K562 (cell line): Measurements from ENCODE around the gene EPHB6. TPM values are rescaled to one million over a fixed set of nuclear protein-coding genes. Genes with fewer than 3 reads are reported as not detected.
A peak's percentile ranks its signal among the peaks of the same experiment; 100 is the strongest.

Experiments
- ATAC-seq: fragments of 200-7000 bp; cut with Tn5 transposase; 3 replicates; pipeline ENCODE4 v1.9.1; 2020; ENCODE audit warnings: moderate library complexity
- BruUV-seq: library from RNA; stranded (reverse); fragments of 400-500 nt; replicated peaks from 2 replicates; lab custom pipeline; 2021; lab: Mats Ljungman, UMichigan
- CTCF ChIA-PET: fragments of 300-600 bp; formaldehyde crosslinking; extraction: SDS; loops from one replicate; lab custom pipeline; 2021; ENCODE audit warnings: low intra/inter-chr PET ratio; lab: Yijun Ruan, JAX
- POLR2A ChIA-PET: fragments of 300-600, 350-650 bp; sonication (Branson Sonifier 250); formaldehyde crosslinking; extraction: SDS; loops from one replicate; lab custom pipeline; 2021; ENCODE audit warnings: antibody characterized with exemption, inconsistent platforms; lab: Yijun Ruan, JAX
- DNase-seq, 4 experiments: peaks; one replicate each; pipeline versions ENCODE4 v3.0.0 to v3.0.0-alpha.2; 2011 to 2018; ENCODE audit warnings: low spot score in 3 of 4, mixed read lengths in 3 of 4; ENCODE audit errors: extremely low read depth in 1 of 4
- FAIRE-seq: peaks from 2 replicates; lab custom pipeline; 2011; peaks lifted over from hg19 to GRCh38; lab: Jason Lieb, UNC
- H2AFZ ChIP-seq: 2 replicates; pipeline ENCODE4 v1.6.0; 2011; ENCODE audit warnings: low read depth, low read length, control low read depth, inconsistent platforms
- H3K27ac ChIP-seq: fragments of 200-600 bp; 3 replicates; pipeline ENCODE4 v1.8.0; 2011; ENCODE audit warnings: low read depth, mild to moderate bottlenecking, control low read depth, inconsistent platforms, low read length, moderate library complexity, mixed read lengths; ENCODE audit errors: extremely low read depth
- H3K27me3 ChIP-seq, 2 experiments: fragments of 300-600 bp in 1 of 2; 2 replicates in 1 of 2; 3 replicates in 1 of 2; pipeline versions ENCODE4 v1.6.0 to v1.8.0; 2011; ENCODE audit warnings: inconsistent platforms in 2 of 2, low read length in 2 of 2, mild to moderate bottlenecking in 1 of 2, mixed read lengths in 1 of 2, moderate library complexity in 1 of 2; ENCODE audit not compliant: control insufficient read depth in 2 of 2, insufficient read depth in 2 of 2
- H3K36me3 ChIP-seq: fragments of 300-600 bp; 3 replicates; pipeline ENCODE4 v1.8.0; 2011; ENCODE audit warnings: mild to moderate bottlenecking, low read length, inconsistent platforms; ENCODE audit not compliant: control insufficient read depth, insufficient read depth
- H3K4me1 ChIP-seq, 2 experiments: fragments of 200-600 bp in 1 of 2; replicated peaks in 1 of 2; 2 replicates in 1 of 2; 3 replicates in 1 of 2; pipeline versions ENCODE4 v1.5.1 to v1.8.0; 2011; ENCODE audit warnings: inconsistent platforms in 2 of 2, low read length in 2 of 2, mild to moderate bottlenecking in 1 of 2, mixed read lengths in 1 of 2, moderate library complexity in 1 of 2; ENCODE audit not compliant: control insufficient read depth in 2 of 2, insufficient read depth in 2 of 2
- H3K4me2 ChIP-seq: 2 replicates; pipeline ENCODE4 v1.6.1; 2011; ENCODE audit warnings: low read length, control low read depth, inconsistent platforms, mixed read lengths; ENCODE audit not compliant: insufficient read depth
- H3K4me3 ChIP-seq: fragments of 200-600 bp; sonication (generic), shearing (Covaris generic); 2 replicates; pipeline ENCODE4 v1.5.1; 2016; ENCODE audit warnings: control low read depth, inconsistent platforms
- H3K79me2 ChIP-seq: fragments of 200-600 bp; 3 replicates; pipeline ENCODE4 v1.8.0; 2011; ENCODE audit warnings: low read length, inconsistent platforms; ENCODE audit not compliant: control insufficient read depth, insufficient read depth
- H3K9ac ChIP-seq, 2 experiments: 2 replicates each; pipeline versions ENCODE4 v1.6.0 to v1.6.1; 2011; ENCODE audit warnings: low read depth in 2 of 2, low read length in 2 of 2, control low read depth in 1 of 2, inconsistent platforms in 1 of 2, mild to moderate bottlenecking in 1 of 2, mixed read lengths in 1 of 2; ENCODE audit not compliant: insufficient read depth in 1 of 2
- H3K9me1 ChIP-seq: one replicate; pipeline ENCODE4 v1.6.0; 2011; ENCODE audit warnings: inconsistent platforms, mild to moderate bottlenecking, low read length, moderate library complexity; ENCODE audit not compliant: control insufficient read depth, insufficient read depth
- H3K9me3 ChIP-seq: replicated peaks from 2 replicates; pipeline ENCODE4 v1.5.1; 2011; ENCODE audit warnings: low read depth, low read length, inconsistent platforms; ENCODE audit not compliant: control insufficient read depth, insufficient read depth
- H4K20me1 ChIP-seq: replicated peaks from 2 replicates; pipeline ENCODE4 v1.6.1; 2011; ENCODE audit warnings: low read length, inconsistent platforms, mixed read lengths; ENCODE audit not compliant: control insufficient read depth, insufficient read depth
- CEBPG ChIP-seq, 3 experiments: fragments of 200-800 bp in 1 of 3; sonication (Bioruptor generic) in 1 of 3; sonication (generic) in 1 of 3; formaldehyde crosslinking in 1 of 3; IDR thresholded peaks in 2 of 3; conservative IDR thresholded peaks in 1 of 3; 2 replicates each; pipeline versions ENCODE4 v1.6.1 to v1.8.0; 2016 to 2022; ENCODE audit warnings: missing compliant biosample characterization in 2 of 3, missing genetic modification characterization in 2 of 3, mild to moderate bottlenecking in 1 of 3, missing genetic modification reagents in 1 of 3
- EP400 ChIP-seq: fragments of 450-650 bp; IDR thresholded peaks from 2 replicates; pipeline ENCODE4 v1.6.1; 2017; ENCODE audit warnings: antibody characterized with exemption, mild to moderate bottlenecking, moderate library complexity
- HDAC6 ChIP-seq: IDR thresholded peaks from 2 replicates; pipeline ENCODE4 v1.6.1; 2012; ENCODE audit warnings: low read depth, mild to moderate bottlenecking, control low read depth, inconsistent platforms, low read length, moderate library complexity
- MYC ChIP-seq, 2 experiments: fragments of 250-450 bp in 1 of 2; sonication (Bioruptor Pico) in 1 of 2; IDR thresholded peaks; 2 replicates each; pipeline versions ENCODE4 v1.5.1 to v1.6.1; 2012 to 2021; ENCODE audit warnings: low read depth in 2 of 2, borderline replicate concordance in 1 of 2, improper control_type of control experiment in 1 of 2, low read length in 1 of 2, mild to moderate bottlenecking in 1 of 2, moderate library complexity in 1 of 2
- RBFOX2 ChIP-seq: fragments of 200-400 bp; formaldehyde crosslinking; IDR thresholded peaks from 2 replicates; pipeline ENCODE4 v1.6.1; 2017; ENCODE audit warnings: low read depth, mild to moderate bottlenecking, low read length, moderate library complexity
- RNF2 ChIP-seq: sonication (generic); IDR thresholded peaks from 2 replicates; pipeline ENCODE4 v1.6.1; 2016
- SP1 ChIP-seq: sonication (generic); formaldehyde crosslinking; IDR thresholded peaks from 2 replicates; pipeline ENCODE4 v1.8.1; 2022; ENCODE audit warnings: mild to moderate bottlenecking, missing genetic modification reagents
- TRIM24 ChIP-seq, 2 experiments: fragments of 450-650 bp; IDR thresholded peaks; 2 replicates each; pipeline ENCODE4 v1.6.1; 2016
- ZNF143 ChIP-seq: sonication (generic); formaldehyde crosslinking; IDR thresholded peaks from 2 replicates; pipeline ENCODE4 v1.9.0; 2022; ENCODE audit warnings: mild to moderate bottlenecking, missing genetic modification reagents
- ZNF174 ChIP-seq: fragments of 250-450 bp; sonication (Bioruptor Pico); IDR thresholded peaks from 2 replicates; pipeline ENCODE4 v1.4.0; 2020; ENCODE audit warnings: mild to moderate bottlenecking
- ZNF263 ChIP-seq: sonication (generic); formaldehyde crosslinking; IDR thresholded peaks from 2 replicates; pipeline ENCODE4 v1.8.0; 2022; ENCODE audit warnings: mild to moderate bottlenecking, missing genetic modification reagents, borderline replicate concordance
- ZNF583 ChIP-seq: fragments of 250-450 bp; sonication (Bioruptor Pico); IDR thresholded peaks from 2 replicates; pipeline ENCODE4 v1.4.0; 2020
- WGBS: fragments of 100-300 bp; shearing (Covaris generic); methylation state at CpG from one replicate; pipeline ENCODE4 v1.1.6; 2016; ENCODE audit warnings: low coverage, mixed read lengths; ENCODE audit not compliant: insufficient coverage; ENCODE audit errors: missing lambda C conversion rate; 5-methylcytosine and 5-hydroxymethylcytosine counted together
- in situ Hi-C: fragments of 300-500 bp; cut with MboI; formaldehyde crosslinking; loops from 4 replicates; pipeline ENCODE4 v1.15.0; 2018; ENCODE audit warnings: inconsistent platforms, mixed read lengths
- intact Hi-C: fragments of 100-400 bp; cut with micrococcal nuclease; formaldehyde crosslinking; loops from 2 replicates; pipeline ENCODE4 v1.14.2; 2022
- polyA plus RNA-seq, 8 experiments: library from polyadenylated mRNA; depleted of rRNA in 4 of 8; stranded (reverse) in 5 of 8; unstranded in 3 of 8; fragments of >200 nt; fragmentation: Nextera tagmentation in 2 of 8; fragmentation: Illumina TruSeq in 1 of 8; extraction: Ambion mirVana in 2 of 8; extraction: Trizol in 1 of 8; gene quantifications; 2 replicates each; pipeline versions ENCODE4 v1.2.1 to v1.2.3, GENCODE V29; 2011 to 2014; ENCODE audit warnings: inconsistent platforms in 1 of 8, missing spikeins in 1 of 8
- total RNA-seq, 7 experiments: library from RNA; depleted of rRNA in 6 of 7; stranded (reverse); fragments of >200 nt in 6 of 7; fragmentation: Illumina TruSeq in 2 of 7; extraction: Trizol in 2 of 7; gene quantifications; 2 replicates each; pipeline versions ENCODE4 v1.2.1 to v1.2.3, GENCODE V29; 2011 to 2021; ENCODE audit warnings: low replicate concordance in 1 of 7
- TF ChIP-seq, protein P1 (sequence below): fragments of 450-650 bp; formaldehyde crosslinking; IDR thresholded peaks from 2 replicates; pipeline ENCODE4 v1.4.0; 2022; ENCODE audit warnings: mild to moderate bottlenecking, moderate library complexity
- TF ChIP-seq, protein P2 (sequence below): fragments of 450-650 bp; conservative IDR thresholded peaks from 2 replicates; pipeline ENCODE4 v1.6.1; 2016; ENCODE audit warnings: missing genetic modification characterization, low read depth, mild to moderate bottlenecking, control low read depth, missing compliant biosample characterization

Gene EPHB6
- total and polyA plus RNA-seq, 9 of the 15 experiments (the other 6 are each of a cell fraction or from before 2014, with no cell fraction given) = 1.4 to 123 (median 7.6) TPM

DNA sequence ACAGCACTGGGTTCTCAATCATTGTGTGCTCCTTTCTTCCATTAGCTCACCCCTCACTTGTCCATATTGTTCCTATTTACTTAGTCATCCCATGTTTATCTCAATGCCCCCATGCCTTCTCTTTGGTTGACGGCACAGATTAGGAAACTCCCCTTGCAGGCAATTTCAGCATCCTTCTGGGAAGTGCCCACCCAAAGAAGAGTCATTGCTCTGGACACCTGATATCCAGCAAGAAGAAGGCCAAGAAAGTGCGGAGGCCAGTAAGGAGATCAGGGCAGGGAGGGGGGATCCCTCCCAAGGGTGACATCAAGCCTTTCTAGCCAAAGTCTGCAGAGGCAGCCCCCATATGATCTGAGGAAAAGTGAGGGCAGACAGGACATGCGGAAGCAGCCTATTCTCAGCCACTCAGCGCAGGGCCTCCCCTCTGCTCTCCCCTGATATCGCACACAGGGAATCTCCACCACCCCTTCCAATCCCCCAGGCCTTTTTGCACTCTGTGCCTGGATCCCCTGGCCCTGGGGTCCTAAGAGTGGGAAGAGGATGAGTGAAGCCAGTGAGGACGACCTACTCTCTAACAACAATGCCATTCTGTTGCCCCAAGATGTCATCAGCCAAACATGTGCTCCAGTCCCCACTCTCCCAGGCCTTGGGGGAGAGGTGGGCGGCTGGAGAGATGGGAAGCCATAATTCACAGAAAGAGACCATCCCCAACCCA, 28.9 kb downstream of the EPHB6 start:
- Histone ChIP-seq H3K9me1 (no peaks in the 10 kb centered on the region), H3K9me3 (no peaks in the 10 kb centered on the region), H3K27ac (no peak overlapping the region), H3K9ac (no peak overlapping the region), H3K4me3 (no peak overlapping the region), H3K27me3 (peaks cover 46 to 80% of the 10 kb centered on the region in 2 experiments), H3K36me3 (no peaks in the 10 kb centered on the region), H2AFZ (no peak overlapping the region), H3K79me2 (no peaks in the 10 kb centered on the region), H4K20me1 (no peaks in the 10 kb centered on the region), H3K4me2 (no peak overlapping the region), H3K4me1 (peaks cover 0 to 4% of the 10 kb centered on the region in 2 experiments; a peak in 1 of 5 replicates)
- ChIA-PET CTCF (interaction anchor here (0.7 to 4.0 kb wide), 3 partner anchors 47 to 129 kb away, joined by 3 to 65 read pairs (median 4); no protein-coding TSS in a partner anchor), POLR2A (no interaction called here)
- in situ Hi-C loops = no loop called here
- ATAC-seq = peak; percentile 29
- no TSS peak for BruUV-seq
- FAIRE-seq = no peak
- peak; percentile 84 for TF ChIP-seq MYC (IDR thresholded peaks at IDR 0.05; ENCODE audit: low read depth, low read length)
- TF ChIP-seq MYC (CRISPR knock-in tag; IDR thresholded peaks at IDR 0.05; ENCODE audit: borderline replicate concordance, low read depth) = peak; percentile 87; the same call in 1 of the 2 replicates
- no peak for TF ChIP-seq ZNF174 (CRISPR knock-in tag)
- 0 out of 2 replicates have a peak, but pooled peaks have one; percentile 16 for TF ChIP-seq RBFOX2
- TF ChIP-seq, protein P1, sequence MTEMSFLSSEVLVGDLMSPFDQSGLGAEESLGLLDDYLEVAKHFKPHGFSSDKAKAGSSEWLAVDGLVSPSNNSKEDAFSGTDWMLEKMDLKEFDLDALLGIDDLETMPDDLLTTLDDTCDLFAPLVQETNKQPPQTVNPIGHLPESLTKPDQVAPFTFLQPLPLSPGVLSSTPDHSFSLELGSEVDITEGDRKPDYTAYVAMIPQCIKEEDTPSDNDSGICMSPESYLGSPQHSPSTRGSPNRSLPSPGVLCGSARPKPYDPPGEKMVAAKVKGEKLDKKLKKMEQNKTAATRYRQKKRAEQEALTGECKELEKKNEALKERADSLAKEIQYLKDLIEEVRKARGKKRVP = peak; percentile 69
- TF ChIP-seq CEBPG (CRISPR knock-in tag; IDR thresholded peaks at IDR 0.05) = peak; percentile 85
- peak; percentile 29 to 66; a peak in 2 of 4 replicates for TF ChIP-seq CEBPG (tag; conservative IDR thresholded peaks at IDR 0.05 in 1 of 2, IDR thresholded peaks at IDR 0.05 in 1 of 2)
- TF ChIP-seq TRIM24 (IDR thresholded peaks at IDR 0.05) = peak in 1 of 2 experiments; percentile 8; a peak in 1 of 4 replicates
- TF ChIP-seq SP1 (CRISPR knock-in tag) = no peak
- TF ChIP-seq, protein P2, sequence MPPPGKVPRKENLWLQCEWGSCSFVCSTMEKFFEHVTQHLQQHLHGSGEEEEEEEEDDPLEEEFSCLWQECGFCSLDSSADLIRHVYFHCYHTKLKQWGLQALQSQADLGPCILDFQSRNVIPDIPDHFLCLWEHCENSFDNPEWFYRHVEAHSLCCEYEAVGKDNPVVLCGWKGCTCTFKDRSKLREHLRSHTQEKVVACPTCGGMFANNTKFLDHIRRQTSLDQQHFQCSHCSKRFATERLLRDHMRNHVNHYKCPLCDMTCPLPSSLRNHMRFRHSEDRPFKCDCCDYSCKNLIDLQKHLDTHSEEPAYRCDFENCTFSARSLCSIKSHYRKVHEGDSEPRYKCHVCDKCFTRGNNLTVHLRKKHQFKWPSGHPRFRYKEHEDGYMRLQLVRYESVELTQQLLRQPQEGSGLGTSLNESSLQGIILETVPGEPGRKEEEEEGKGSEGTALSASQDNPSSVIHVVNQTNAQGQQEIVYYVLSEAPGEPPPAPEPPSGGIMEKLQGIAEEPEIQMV (tag) = no peak
- TF ChIP-seq ZNF263 = no peak
- no peak for TF ChIP-seq ZNF143 (CRISPR knock-in tag)
- no peak for TF ChIP-seq ZNF583
- no peak for TF ChIP-seq RNF2
- TF ChIP-seq EP400 = peak; percentile 55; the same call in 1 of the 2 replicates
- no peak for TF ChIP-seq HDAC6
- no peak for DNase-seq
- intact Hi-C loops = loop anchor here (10.0 kb wide), 1 partner anchor 331 kb away; no protein-coding TSS in a partner anchor
- WGBS = 7% methylated on average over 7 of the region's 7 CpGs
